ENCODE measurements around the gene PRMT9.

PRMT9 gene

DNA sequence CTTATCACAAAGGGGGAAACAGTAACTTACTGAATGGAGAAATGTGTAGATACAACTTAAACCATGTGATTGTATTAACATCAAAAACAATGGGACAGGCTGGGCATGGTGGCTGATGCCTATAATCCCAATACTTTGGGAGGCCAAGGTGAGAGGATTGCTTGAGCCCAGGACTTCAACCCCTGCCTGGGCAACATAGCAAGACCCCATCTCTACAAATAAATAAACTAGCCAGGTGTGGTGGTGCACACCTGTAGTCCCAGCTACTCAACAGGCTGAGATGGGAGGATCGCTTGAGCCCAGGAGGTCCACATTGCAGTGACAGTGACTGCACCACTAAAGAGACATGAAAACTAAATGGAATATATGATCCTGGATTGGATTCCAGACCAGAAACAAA, 40.3 kb downstream of the PRMT9 start:
- TF ChIP-seq SP1 (IDR thresholded peaks at IDR 0.05) (no peak), FOXA1 (IDR thresholded peaks at IDR 0.05) (no peak), FOXM1 (IDR thresholded peaks at IDR 0.05; ENCODE audit: borderline replicate concordance) (no peak), CTBP1 (IDR thresholded peaks at IDR 0.05; ENCODE audit: borderline replicate concordance) (no peak), BHLHE40 (IDR thresholded peaks at IDR 0.05; ENCODE audit: borderline replicate concordance) (no peak), FOXK2 (IDR thresholded peaks at IDR 0.05) (no peak), LEF1 (IDR thresholded peaks at IDR 0.05; ENCODE audit: borderline replicate concordance) (no peak), ARNT (IDR thresholded peaks at IDR 0.05) (no peak), ELF4 (IDR thresholded peaks at IDR 0.05) (no peak), SUZ12 (IDR thresholded peaks at IDR 0.05) (no peak), HDGF (IDR thresholded peaks at IDR 0.05; ENCODE audit: borderline replicate concordance) (no peak), NFRKB (IDR thresholded peaks at IDR 0.05) (no peak), ZNF384 (IDR thresholded peaks at IDR 0.05) (no peak), TARDBP (IDR thresholded peaks at IDR 0.05) (no peak), L3MBTL2 (conservative IDR thresholded peaks at IDR 0.05) (no peak)
- TF ChIP-seq, protein P1, sequence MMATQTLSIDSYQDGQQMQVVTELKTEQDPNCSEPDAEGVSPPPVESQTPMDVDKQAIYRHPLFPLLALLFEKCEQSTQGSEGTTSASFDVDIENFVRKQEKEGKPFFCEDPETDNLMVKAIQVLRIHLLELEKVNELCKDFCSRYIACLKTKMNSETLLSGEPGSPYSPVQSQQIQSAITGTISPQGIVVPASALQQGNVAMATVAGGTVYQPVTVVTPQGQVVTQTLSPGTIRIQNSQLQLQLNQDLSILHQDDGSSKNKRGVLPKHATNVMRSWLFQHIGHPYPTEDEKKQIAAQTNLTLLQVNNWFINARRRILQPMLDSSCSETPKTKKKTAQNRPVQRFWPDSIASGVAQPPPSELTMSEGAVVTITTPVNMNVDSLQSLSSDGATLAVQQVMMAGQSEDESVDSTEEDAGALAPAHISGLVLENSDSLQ (IDR thresholded peaks at IDR 0.05), result no peak
- CTCF ChIA-PET, result no interaction called here
- POLR2A ChIA-PET, result interaction anchor here (1.0 to 1.5 kb wide), 2 partner anchors 27 to 40 kb away, joined by 3 to 7 read pairs; partner anchors contain the start of genes PRMT9 and TMEM184C

DNA sequence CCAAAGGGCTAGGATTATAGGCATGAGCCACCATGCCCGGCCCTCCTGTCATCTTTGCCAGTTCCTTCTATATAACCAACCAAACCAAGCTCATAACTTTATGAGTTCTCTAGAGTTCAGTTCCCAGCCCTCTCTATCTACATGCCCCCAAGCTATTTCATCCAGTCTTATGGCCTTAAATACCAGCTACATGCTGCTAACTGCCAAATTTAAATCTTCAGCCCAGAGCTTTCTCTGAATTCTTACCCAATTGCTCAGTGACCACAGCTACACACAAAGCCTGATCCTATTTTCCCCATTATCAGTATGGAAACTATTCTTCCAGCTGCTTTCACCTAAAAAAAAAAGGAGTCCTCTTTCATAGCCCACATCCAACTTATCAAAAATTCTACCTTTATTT, 43.6 kb downstream of the PRMT9 start:
- POLR2A ChIA-PET, result interaction anchor here (1.4 to 1.8 kb wide), 2 partner anchors 23 to 43 kb away, joined by 7 read pairs; partner anchors contain the start of genes PRMT9 and TMEM184C
- DNase-seq (ENCODE audit: extremely low spot score), result no peak
- TF ChIP-seq NFRKB (IDR thresholded peaks at IDR 0.05) (no peak), LEF1 (IDR thresholded peaks at IDR 0.05; ENCODE audit: borderline replicate concordance) (no peak), CTBP1 (IDR thresholded peaks at IDR 0.05; ENCODE audit: borderline replicate concordance) (no peak), FOXM1 (IDR thresholded peaks at IDR 0.05; ENCODE audit: borderline replicate concordance) (no peak), ZNF384 (IDR thresholded peaks at IDR 0.05) (no peak), ARNT (IDR thresholded peaks at IDR 0.05) (no peak), FOXK2 (IDR thresholded peaks at IDR 0.05) (no peak), SUZ12 (IDR thresholded peaks at IDR 0.05) (no peak), ELF4 (IDR thresholded peaks at IDR 0.05) (no peak), FOXA1 (IDR thresholded peaks at IDR 0.05) (no peak), HDGF (IDR thresholded peaks at IDR 0.05; ENCODE audit: borderline replicate concordance) (no peak), BHLHE40 (IDR thresholded peaks at IDR 0.05; ENCODE audit: borderline replicate concordance) (no peak)
- TF ChIP-seq, protein P1 (IDR thresholded peaks at IDR 0.05), result no peak
- CTCF ChIA-PET, result no interaction called here

More for the DNA sequence above, 40.3 kb downstream of the PRMT9 start:
- DNase-seq (ENCODE audit: extremely low spot score), result no peak

DNA sequence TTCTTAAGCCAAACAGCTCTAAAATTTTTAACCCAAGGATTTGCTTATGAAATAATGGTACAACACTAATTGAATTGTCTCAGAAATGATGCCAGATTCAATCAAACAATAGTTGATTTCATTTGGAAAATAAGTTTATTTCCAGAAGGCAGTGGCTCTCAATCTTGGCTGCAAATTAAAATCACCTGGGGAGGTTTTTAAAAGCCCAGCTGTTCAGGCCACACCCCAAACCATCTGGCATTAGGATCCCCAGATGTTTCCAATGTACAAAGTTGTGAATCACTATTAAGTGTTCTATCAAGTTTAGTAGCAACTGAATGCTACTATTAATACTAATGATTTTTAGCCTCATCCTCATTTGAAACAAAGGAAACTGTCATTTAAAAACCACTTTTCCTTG, 44.6 kb downstream of the PRMT9 start:
- TF ChIP-seq ZNF384 (IDR thresholded peaks at IDR 0.05), result no peak
- TF ChIP-seq HDGF (IDR thresholded peaks at IDR 0.05; ENCODE audit: borderline replicate concordance), result no peak
- no peak for TF ChIP-seq LEF1 (IDR thresholded peaks at IDR 0.05; ENCODE audit: borderline replicate concordance)
- no peak for TF ChIP-seq NFRKB (IDR thresholded peaks at IDR 0.05)
- no peak for TF ChIP-seq SUZ12 (IDR thresholded peaks at IDR 0.05)
- TF ChIP-seq, protein P1 (IDR thresholded peaks at IDR 0.05), result no peak
- no peak for TF ChIP-seq ARNT (IDR thresholded peaks at IDR 0.05)
- TF ChIP-seq CTBP1 (IDR thresholded peaks at IDR 0.05; ENCODE audit: borderline replicate concordance), result no peak
- TF ChIP-seq FOXK2 (IDR thresholded peaks at IDR 0.05), result no peak
- no peak for TF ChIP-seq SP1 (IDR thresholded peaks at IDR 0.05)
- TF ChIP-seq BHLHE40 (IDR thresholded peaks at IDR 0.05; ENCODE audit: borderline replicate concordance), result no peak
- no peak for TF ChIP-seq TARDBP (IDR thresholded peaks at IDR 0.05)
- no peak for TF ChIP-seq FOXA1 (IDR thresholded peaks at IDR 0.05)
- no peak for TF ChIP-seq FOXM1 (IDR thresholded peaks at IDR 0.05; ENCODE audit: borderline replicate concordance)
- no peak for TF ChIP-seq L3MBTL2 (conservative IDR thresholded peaks at IDR 0.05)
- TF ChIP-seq ELF4 (IDR thresholded peaks at IDR 0.05), result no peak
- no peak for DNase-seq (ENCODE audit: extremely low spot score)
- ChIA-PET POLR2A (no interaction called here), CTCF (no interaction called here)

DNA sequence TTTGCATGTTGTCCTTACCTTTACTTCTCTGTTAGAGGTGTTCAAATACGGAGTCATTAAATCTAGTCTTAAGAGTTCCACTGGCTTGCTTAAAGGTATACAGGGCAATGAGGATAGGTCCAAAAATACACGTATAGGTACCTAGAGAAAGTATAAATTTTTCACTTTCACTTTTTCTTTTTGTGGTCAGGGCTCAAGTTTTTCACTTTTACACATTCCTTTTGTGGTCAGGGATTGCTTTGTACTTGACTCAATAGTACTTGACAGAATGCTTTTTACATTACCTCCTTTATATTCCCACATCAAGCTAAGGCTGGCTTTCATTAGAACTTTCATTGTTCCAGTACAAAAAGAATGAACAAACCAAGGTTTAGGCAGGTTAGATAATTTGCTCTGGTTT, 45.0 kb downstream of the PRMT9 start:
- no peak for TF ChIP-seq FOXK2 (IDR thresholded peaks at IDR 0.05)
- TF ChIP-seq LEF1 (IDR thresholded peaks at IDR 0.05; ENCODE audit: borderline replicate concordance), result no peak
- TF ChIP-seq HDGF (IDR thresholded peaks at IDR 0.05; ENCODE audit: borderline replicate concordance), result no peak
- CTCF ChIA-PET, result interaction anchor here (0.7 kb wide), 1 partner anchor 205 kb away, joined by 3 read pairs; no protein-coding TSS in a partner anchor
- POLR2A ChIA-PET, result no interaction called here
- no peak for DNase-seq (ENCODE audit: extremely low spot score)

DNA sequence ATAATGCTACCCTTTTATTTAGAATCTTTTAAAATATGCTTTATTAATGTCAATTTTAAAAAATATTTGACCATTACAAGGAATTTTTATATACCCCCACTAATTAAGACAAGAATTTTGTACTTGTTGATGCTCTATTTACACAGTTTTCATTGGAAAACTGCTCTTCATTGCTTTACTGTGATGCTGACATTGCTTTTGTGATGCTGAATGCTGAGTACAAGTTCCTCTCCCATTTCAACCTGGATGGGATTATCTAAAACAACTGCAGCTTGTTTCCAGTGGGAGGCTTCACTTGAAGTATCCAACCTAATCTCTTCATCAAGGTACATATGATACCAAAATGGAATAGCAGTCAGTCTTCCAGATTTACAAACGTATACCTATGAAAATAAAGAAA, 45.6 kb downstream of the PRMT9 start:
- TF ChIP-seq ELF4 (IDR thresholded peaks at IDR 0.05), result no peak
- no peak for TF ChIP-seq ARNT (IDR thresholded peaks at IDR 0.05)
- TF ChIP-seq TARDBP (IDR thresholded peaks at IDR 0.05), result no peak
- TF ChIP-seq, protein P1 (IDR thresholded peaks at IDR 0.05), result no peak
- no peak for TF ChIP-seq HDGF (IDR thresholded peaks at IDR 0.05; ENCODE audit: borderline replicate concordance)
- TF ChIP-seq SP1 (IDR thresholded peaks at IDR 0.05), result no peak
- TF ChIP-seq FOXM1 (IDR thresholded peaks at IDR 0.05; ENCODE audit: borderline replicate concordance), result no peak
- DNase-seq (ENCODE audit: extremely low spot score), result no peak
- CTCF ChIA-PET, result interaction anchor here (0.6 to 0.7 kb wide), 2 partner anchors 205 to 496 kb away, joined by 3 read pairs; no protein-coding TSS in a partner anchor
- POLR2A ChIA-PET, result interaction anchor here (1.0 kb wide), 1 partner anchor 21 kb away, joined by 5 read pairs; the partner anchor contains the start of gene TMEM184C

DNA sequence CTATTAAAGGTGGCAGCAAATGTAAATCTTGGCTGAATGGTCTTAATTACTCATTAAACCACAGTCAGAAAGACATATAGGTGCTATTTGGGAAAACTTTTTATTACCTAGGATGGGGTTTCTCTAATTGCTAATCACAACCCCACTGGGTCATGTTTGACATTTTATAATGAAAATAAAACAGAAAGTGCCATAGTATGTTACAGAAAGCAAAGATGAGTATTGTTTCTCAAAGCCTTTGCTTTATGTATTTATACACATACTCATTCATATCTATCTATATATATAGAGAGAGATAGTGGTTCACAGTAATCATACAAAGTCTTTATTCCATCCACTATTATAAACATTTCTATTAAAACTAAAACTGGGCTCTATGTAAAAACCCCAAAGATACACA, 48.6 kb downstream of the PRMT9 start:
- DNase-seq (ENCODE audit: extremely low spot score), result no peak
- CTCF ChIA-PET, result no interaction called here
- POLR2A ChIA-PET, result no interaction called here

More for the DNA sequence above, 48.6 kb downstream of the PRMT9 start:
- no peak for TF ChIP-seq SP1 (IDR thresholded peaks at IDR 0.05)
- TF ChIP-seq, protein P1 (IDR thresholded peaks at IDR 0.05), result no peak
- TF ChIP-seq L3MBTL2 (conservative IDR thresholded peaks at IDR 0.05), result no peak
- TF ChIP-seq NFRKB (IDR thresholded peaks at IDR 0.05), result no peak

Measured in HEK293T (cell line).